Body of pancreas (tissue), 4 donors: ENCODE results near the gene TXNL4B.
"Not testable (repeated sequence)": the region's sequence is repeated elsewhere in the genome, so short reads cannot be mapped to it uniquely, and the experiment has no call there.

Experiments used
- POLR2A ChIP-seq, 3 donors: fragments of 450-650 bp; IDR thresholded peaks; one replicate each; pipeline ENCODE4 v1.6.1; 2016; ENCODE audit warnings: antibody characterized with exemption in 3 of 3, mild to moderate bottlenecking in 2 of 3
- TF ChIP-seq, protein P1 (sequence below), 7 experiments: fragments of 450-650 bp in 4 of 7; fragments of 200-600 bp in 3 of 7; sonication (generic) in 3 of 7; IDR thresholded peaks; one replicate each; pipeline ENCODE4 v1.5.1; 2016 to 2019; ENCODE audit warnings: antibody characterized with exemption in 7 of 7

DNA sequence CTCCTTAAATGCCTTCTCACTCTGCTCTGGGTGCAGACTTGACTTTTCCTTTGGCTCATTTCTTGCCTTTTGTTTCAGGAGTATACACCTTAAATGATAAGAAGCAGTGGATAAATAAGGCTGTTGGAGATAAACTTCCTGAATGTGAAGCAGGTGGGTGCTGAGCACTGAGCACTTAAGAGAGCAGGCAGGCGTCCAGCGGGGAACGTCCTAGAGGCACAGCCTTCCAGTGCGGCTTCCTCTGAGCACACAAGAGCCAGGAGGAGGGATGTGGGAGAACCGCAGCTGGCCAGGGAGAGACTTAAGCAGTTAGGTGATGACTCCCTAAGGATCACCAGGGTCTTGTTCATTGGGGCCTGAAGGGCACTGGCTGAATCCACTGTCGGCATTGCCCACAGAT, 18.4 kb downstream of the TXNL4B start:
- not testable (repeated sequence) for TF ChIP-seq POLR2A (IDR thresholded peaks at IDR 0.05)
- TF ChIP-seq, protein P1, sequence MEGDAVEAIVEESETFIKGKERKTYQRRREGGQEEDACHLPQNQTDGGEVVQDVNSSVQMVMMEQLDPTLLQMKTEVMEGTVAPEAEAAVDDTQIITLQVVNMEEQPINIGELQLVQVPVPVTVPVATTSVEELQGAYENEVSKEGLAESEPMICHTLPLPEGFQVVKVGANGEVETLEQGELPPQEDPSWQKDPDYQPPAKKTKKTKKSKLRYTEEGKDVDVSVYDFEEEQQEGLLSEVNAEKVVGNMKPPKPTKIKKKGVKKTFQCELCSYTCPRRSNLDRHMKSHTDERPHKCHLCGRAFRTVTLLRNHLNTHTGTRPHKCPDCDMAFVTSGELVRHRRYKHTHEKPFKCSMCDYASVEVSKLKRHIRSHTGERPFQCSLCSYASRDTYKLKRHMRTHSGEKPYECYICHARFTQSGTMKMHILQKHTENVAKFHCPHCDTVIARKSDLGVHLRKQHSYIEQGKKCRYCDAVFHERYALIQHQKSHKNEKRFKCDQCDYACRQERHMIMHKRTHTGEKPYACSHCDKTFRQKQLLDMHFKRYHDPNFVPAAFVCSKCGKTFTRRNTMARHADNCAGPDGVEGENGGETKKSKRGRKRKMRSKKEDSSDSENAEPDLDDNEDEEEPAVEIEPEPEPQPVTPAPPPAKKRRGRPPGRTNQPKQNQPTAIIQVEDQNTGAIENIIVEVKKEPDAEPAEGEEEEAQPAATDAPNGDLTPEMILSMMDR (IDR thresholded peaks at IDR 0.05), result not testable (repeated sequence)
